Measurements from ENCODE around the gene TMEM39A. TPM values are rescaled to one million over a fixed set of nuclear protein-coding genes. Genes with fewer than 3 reads are reported as not detected.
A peak's percentile ranks its signal among the peaks of the same experiment; 100 is the strongest.

The TMEM39A gene
- total and polyA plus RNA-seq, 2 of the 4 experiments (the other 2 are of a cell fraction): 29.6 to 117 TPM

DNA sequence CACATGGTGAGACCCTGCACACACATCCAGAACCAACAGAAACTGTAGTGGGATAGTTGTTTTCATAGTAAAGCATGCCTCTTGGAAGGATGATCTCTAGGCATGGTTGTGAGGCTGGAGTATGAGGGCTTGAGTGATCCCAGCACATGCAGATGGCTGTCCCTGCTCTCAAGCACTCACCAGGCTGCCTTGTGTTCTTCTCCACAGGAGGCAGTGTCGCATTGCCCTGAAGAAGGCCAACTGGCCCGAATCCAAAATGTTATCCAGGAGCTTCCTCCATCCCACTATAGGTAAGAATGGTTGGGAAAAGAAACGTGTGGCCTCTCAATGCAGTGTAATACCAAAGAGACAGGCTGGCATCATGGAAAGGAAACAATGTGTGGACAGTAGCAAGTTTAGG, 82.7 kb downstream of the TMEM39A start:
- no peaks in the 10 kb centered on the region for H4K20me1 ChIP-seq (ENCODE audit: insufficient read depth, low read length)
- no peaks in the 10 kb centered on the region for H3K27me3 ChIP-seq (ENCODE audit: control insufficient read depth, insufficient read depth, low read length)
- H2AFZ ChIP-seq (replicated peaks; ENCODE audit: low read length, poor library complexity): no peak overlapping the region
- H3K18ac ChIP-seq (ENCODE audit: low read depth, low read length): no peak overlapping the region
- H3K36me3 ChIP-seq (ENCODE audit: control insufficient read depth, insufficient read depth, low read length): peaks cover 22% of the 10 kb centered on the region
- no peak overlapping the region for H3K4me3 ChIP-seq (ENCODE audit: insufficient read depth, low read depth, low read length)
- no peak overlapping the region for H2AK5ac ChIP-seq (ENCODE audit: low read depth, low read length)
- no peaks in the 10 kb centered on the region for H3K9me3 ChIP-seq (ENCODE audit: control insufficient read depth, insufficient read depth, low read length)
- no TSS peak for BruUV-seq (replicated peaks)
- 0 out of 2 replicates have a peak, but pooled peaks cover 3% of the 10 kb centered on the region for H3K9me1 ChIP-seq (ENCODE audit: insufficient read depth, low read length)
- in situ Hi-C loops (cut with MboI; ENCODE audit: low sequenced_read_pairs): no loop called here
- no peak overlapping the region for H3K27ac ChIP-seq (ENCODE audit: insufficient read depth, low read length)
- no peak overlapping the region for H4K5ac ChIP-seq (ENCODE audit: low read depth, low read length)
- CTCF ChIA-PET: no interaction called here
- H3K56ac ChIP-seq (ENCODE audit: extremely low read depth, insufficient read depth, low read length): no peak overlapping the region
- no peak overlapping the region for H3K23ac ChIP-seq (ENCODE audit: low read depth, low read length)
- POLR2A ChIA-PET (ENCODE audit: unreplicated experiment): no interaction called here
- H3K79me1 ChIP-seq (ENCODE audit: low read depth in 1 of 2, low read length in 2 of 2): no peaks in the 10 kb centered on the region
- dilution Hi-C loops (cut with HindIII; ENCODE audit: low sequenced_read_pairs, unreplicated experiment): no loop called here
- H4K8ac ChIP-seq (ENCODE audit: low read depth in 2 of 2, low read length in 2 of 2): no peak overlapping the region
- no peak overlapping the region for H3K14ac ChIP-seq (replicated peaks; ENCODE audit: low read depth, low read length)
- H3K9ac ChIP-seq (ENCODE audit: low read depth, low read length): no peak overlapping the region
- no peak overlapping the region for H2BK5ac ChIP-seq (ENCODE audit: low read depth, low read length, poor library complexity, severe bottlenecking)
- WGBS, 2 experiments (ENCODE audit: extremely low coverage in 2 of 2, insufficient read length in 1 of 2): no CpG with 5 or more reads among the region's 3 CpGs
- no peak for ATAC-seq (ENCODE audit: low read depth)
- H3K4me1 ChIP-seq (ENCODE audit: control insufficient read depth, insufficient read depth, low read length): no peaks in the 10 kb centered on the region
- H4K91ac ChIP-seq (ENCODE audit: insufficient read depth, low read depth, low read length): no peak overlapping the region
- peak; percentile 11 for DNase-seq
- H2BK15ac ChIP-seq (ENCODE audit: low read depth, low read length): no peak overlapping the region
- no peak overlapping the region for H3K4me2 ChIP-seq (ENCODE audit: low read depth, low read length)
- no peak overlapping the region for H2AK9ac ChIP-seq (replicated peaks; ENCODE audit: low read depth, low read length, poor library complexity)
- no peak overlapping the region for H2BK120ac ChIP-seq (ENCODE audit: low read depth, low read length)
- TF ChIP-seq NFE2L2 (IDR thresholded peaks at IDR 0.05; ENCODE audit: low read depth, low read length): no peak
- no peak for TF ChIP-seq FOS (IDR thresholded peaks at IDR 0.05; ENCODE audit: low read depth, low read length)
- TF ChIP-seq, protein P1, sequence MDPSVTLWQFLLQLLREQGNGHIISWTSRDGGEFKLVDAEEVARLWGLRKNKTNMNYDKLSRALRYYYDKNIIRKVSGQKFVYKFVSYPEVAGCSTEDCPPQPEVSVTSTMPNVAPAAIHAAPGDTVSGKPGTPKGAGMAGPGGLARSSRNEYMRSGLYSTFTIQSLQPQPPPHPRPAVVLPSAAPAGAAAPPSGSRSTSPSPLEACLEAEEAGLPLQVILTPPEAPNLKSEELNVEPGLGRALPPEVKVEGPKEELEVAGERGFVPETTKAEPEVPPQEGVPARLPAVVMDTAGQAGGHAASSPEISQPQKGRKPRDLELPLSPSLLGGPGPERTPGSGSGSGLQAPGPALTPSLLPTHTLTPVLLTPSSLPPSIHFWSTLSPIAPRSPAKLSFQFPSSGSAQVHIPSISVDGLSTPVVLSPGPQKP (IDR thresholded peaks at IDR 0.05; ENCODE audit: borderline replicate concordance, low read depth, low read length): no peak
- TF ChIP-seq CTCF (conservative IDR thresholded peaks at IDR 0.05; ENCODE audit: low read depth, low read length): no peak
- no peak overlapping the region for H2BK20ac ChIP-seq (ENCODE audit: low read depth, low read length)
- H3K4ac ChIP-seq (ENCODE audit: low read depth, low read length): no peak overlapping the region
- intact Hi-C loops (cut with micrococcal nuclease): no loop called here

Other genes starting within 250 kb of the TMEM39A start
- gene B4GALT4, start 222.7 kb downstream of the TMEM39A start, total RNA-seq (2012; rRNA removed): 30.3 and 30.6 TPM in 2 replicates
- gene B4GALT4, start 222.7 kb downstream of the TMEM39A start, polyA plus RNA-seq (2012; rRNA removed): 23.0 and 27.0 TPM in 2 replicates
- 6.6 and 7.5 TPM in 2 replicates for gene ARHGAP31, start 169.2 kb downstream of the TMEM39A start, total RNA-seq (2012; rRNA removed)
- gene ARHGAP31, start 169.2 kb downstream of the TMEM39A start, polyA plus RNA-seq (2012; rRNA removed): 7.7 and 8.3 TPM in 2 replicates
- gene POGLUT1, start 5.3 kb upstream of the TMEM39A start, total RNA-seq (2012; rRNA removed): 18.6 and 21.1 TPM in 2 replicates
- gene POGLUT1, start 5.3 kb upstream of the TMEM39A start, polyA plus RNA-seq (2012; rRNA removed): 7.5 and 7.8 TPM in 2 replicates
- gene TIMMDC1, start 34.9 kb upstream of the TMEM39A start, total RNA-seq (2012; rRNA removed): 44.2 and 52.5 TPM in 2 replicates
- gene TIMMDC1, start 34.9 kb upstream of the TMEM39A start, polyA plus RNA-seq (2012; rRNA removed): 45.5 and 56.6 TPM in 2 replicates
- not detected in 2 replicates for gene CD80, start 96.0 kb upstream of the TMEM39A start, total RNA-seq (2012; rRNA removed)
- gene CD80, start 96.0 kb upstream of the TMEM39A start, polyA plus RNA-seq (2012; rRNA removed): not detected in 2 replicates
- gene ADPRH, start 115.9 kb upstream of the TMEM39A start, total RNA-seq (2012; rRNA removed): under 0.01 TPM in 2 replicates
- 0.06 and 0.12 TPM in 2 replicates for gene ADPRH, start 115.9 kb upstream of the TMEM39A start, polyA plus RNA-seq (2012; rRNA removed)
- gene PLA1A, start 134.3 kb upstream of the TMEM39A start, total RNA-seq (2012; rRNA removed): not detected in 2 replicates
- not detected in 2 replicates for gene PLA1A, start 134.3 kb upstream of the TMEM39A start, polyA plus RNA-seq (2012; rRNA removed)
- under 0.01 TPM in 2 replicates for gene POPDC2, start 197.0 kb upstream of the TMEM39A start, total RNA-seq (2012; rRNA removed)
- gene POPDC2, start 197.0 kb upstream of the TMEM39A start, polyA plus RNA-seq (2012; rRNA removed): 0.29 and 0.32 TPM in 2 replicates
- 2.0 and 8.6 TPM in 2 replicates for gene COX17, start 213.8 kb upstream of the TMEM39A start, total RNA-seq (2012; rRNA removed)
- 24.5 and 31.7 TPM in 2 replicates for gene COX17, start 213.8 kb upstream of the TMEM39A start, polyA plus RNA-seq (2012; rRNA removed)
- gene CFAP91, start 239.4 kb upstream of the TMEM39A start, total RNA-seq (2012; rRNA removed): not detected in 2 replicates
- gene CFAP91, start 239.4 kb upstream of the TMEM39A start, polyA plus RNA-seq (2012; rRNA removed): not detected in 2 replicates

Measured in IMR-90 (cell line).